Neural progenitor cell (in vitro differentiated cells): ENCODE measurements around the gene MAPK12. TPM values are rescaled to one million over a fixed set of nuclear protein-coding genes. Genes with fewer than 3 reads are reported as not detected.

Experiments used
- DNase-seq: peaks from one replicate; pipeline ENCODE4 v3.0.0-alpha.2; 2016; ENCODE audit warnings: low spot score
- H2AFZ ChIP-seq: fragments of 200-600 bp; sonication (generic); replicated peaks from 2 replicates; pipeline ENCODE4 v1.6.1; 2016; ENCODE audit warnings: antibody characterized with exemption
- H3F3A ChIP-seq: fragments of 200-600 bp; sonication (generic); 2 replicates; pipeline ENCODE4 v1.6.1; 2016; ENCODE audit warnings: antibody characterized with exemption, low read depth
- H3K27ac ChIP-seq: fragments of 200-600 bp; sonication (generic); 2 replicates; pipeline ENCODE4 v1.5.1; 2016; ENCODE audit warnings: mild to moderate bottlenecking
- H3K27me3 ChIP-seq: fragments of 200-600 bp; sonication (generic); 2 replicates; pipeline ENCODE4 v1.6.1; 2016; ENCODE audit warnings: mild to moderate bottlenecking, moderate library complexity
- H3K36me3 ChIP-seq: fragments of 200-600 bp; sonication (generic); 2 replicates; pipeline ENCODE4 v1.5.1; 2016
- H3K4me1 ChIP-seq: fragments of 200-600 bp; sonication (generic); 2 replicates; pipeline ENCODE4 v1.6.1; 2016; ENCODE audit warnings: mixed run types
- H3K4me2 ChIP-seq: fragments of 200-600 bp; sonication (generic); 2 replicates; pipeline ENCODE4 v1.6.1; 2016
- H3K4me3 ChIP-seq: fragments of 200-600 bp; sonication (generic); 2 replicates; pipeline ENCODE4 v1.5.1; 2016
- H3K79me2 ChIP-seq: fragments of 200-600 bp; sonication (generic); 2 replicates; pipeline ENCODE4 v1.6.1; 2016; ENCODE audit warnings: low read depth
- H3K9ac ChIP-seq: fragments of 200-600 bp; sonication (generic); 2 replicates; pipeline ENCODE4 v1.6.1; 2016
- H3K9me3 ChIP-seq: fragments of 200-600 bp; sonication (generic); 2 replicates; pipeline ENCODE4 v1.5.1; 2016; ENCODE audit warnings: low read depth
- H4K20me1 ChIP-seq: fragments of 200-600 bp; sonication (generic); 2 replicates; pipeline ENCODE4 v1.6.1; 2016; ENCODE audit warnings: low read depth
- H3K27ac Mint-ChIP-seq: 3 replicates; pipeline ENCODE4 v1.8.0; 2021; ENCODE audit warnings: mixed read lengths
- H3K27me3 Mint-ChIP-seq: 2 replicates; pipeline ENCODE4 v1.8.0; 2022; ENCODE audit warnings: low read depth, mild to moderate bottlenecking, inconsistent platforms, moderate library complexity, mixed read lengths; ENCODE audit not compliant: insufficient read depth
- H3K36me3 Mint-ChIP-seq: 3 replicates; pipeline ENCODE4 v1.8.0; 2021; ENCODE audit warnings: mixed read lengths
- H3K4me1 Mint-ChIP-seq: 3 replicates; pipeline ENCODE4 v1.8.0; 2021; ENCODE audit warnings: mixed read lengths
- H3K4me3 Mint-ChIP-seq: 3 replicates; pipeline ENCODE4 v1.8.0; 2021; ENCODE audit warnings: mild to moderate bottlenecking, moderate library complexity, mixed read lengths
- H3K9me3 Mint-ChIP-seq: 3 replicates; pipeline ENCODE4 v1.8.0; 2020; ENCODE audit warnings: mixed read lengths
- EZH2 ChIP-seq: fragments of 200-600 bp; sonication (generic); IDR thresholded peaks from 2 replicates; pipeline ENCODE4 v1.6.1; 2017; ENCODE audit warnings: antibody characterized with exemption, mild to moderate bottlenecking, moderate library complexity
- EZH2phosphoT487 ChIP-seq: fragments of 200-600 bp; sonication (generic); IDR thresholded peaks from 2 replicates; pipeline ENCODE4 v1.6.1; 2017; ENCODE audit warnings: antibody characterized with exemption
- total RNA-seq: library from RNA; depleted of rRNA; stranded (reverse); fragments of >200 nt; gene quantifications from 2 replicates; pipeline ENCODE4 v1.2.3, GENCODE V29; 2015; ENCODE audit warnings: low replicate concordance
- TF ChIP-seq, protein P1 (sequence below): fragments of 200-600 bp; sonication (generic); IDR thresholded peaks from 2 replicates; pipeline ENCODE4 v1.5.1; 2017; ENCODE audit warnings: antibody characterized with exemption, mild to moderate bottlenecking

The MAPK12 gene
- total RNA-seq, 1 donor from 2014 or later: 18.7 TPM

DNA sequence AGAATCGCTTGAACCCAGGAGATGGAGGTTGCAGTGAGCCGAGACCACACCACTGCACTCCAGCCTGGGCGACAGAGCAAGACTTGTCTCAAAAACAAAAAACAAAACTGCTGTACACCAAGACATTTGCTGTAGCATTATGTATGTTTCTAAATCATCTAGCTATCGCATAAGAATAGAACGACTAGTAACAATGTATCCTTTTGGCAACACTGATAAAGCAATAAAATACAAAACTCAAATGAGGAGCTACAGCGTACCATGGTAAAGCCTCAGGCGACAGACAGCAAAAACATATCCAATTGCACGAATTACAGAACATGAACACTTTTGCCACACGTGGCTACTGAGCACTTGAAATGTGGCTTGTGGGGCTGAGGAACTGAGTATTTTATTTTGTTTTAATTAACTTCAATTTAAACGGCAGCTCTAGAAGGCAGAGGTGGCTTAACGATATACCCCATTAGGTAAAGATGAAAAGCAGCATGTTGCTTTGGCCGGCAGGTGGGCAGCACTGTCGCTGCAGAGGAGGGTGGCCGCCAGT is 19.0 kb downstream of the MAPK12 start:
- H3K4me1 Mint-ChIP-seq: peaks cover 35% of the 10 kb centered on the region
- Histone ChIP-seq H3K4me3 (peak overlapping the region; percentile 94), H3K9me3 (no peaks in the 10 kb centered on the region), H3K27ac (no peak overlapping the region), H3K9ac (no peak overlapping the region), H3F3A (peaks cover 18% of the 10 kb centered on the region), H3K4me1 (peaks cover 13% of the 10 kb centered on the region), H2AFZ (no peak overlapping the region), H4K20me1 (peaks cover 53% of the 10 kb centered on the region), H3K27me3 (no peaks in the 10 kb centered on the region), H3K4me2 (peak overlapping the region; percentile 93), H3K79me2 (peaks cover 58% of the 10 kb centered on the region), H3K36me3 (no peaks in the 10 kb centered on the region)
- no peaks in the 10 kb centered on the region for H3K9me3 Mint-ChIP-seq
- no peak overlapping the region for H3K27ac Mint-ChIP-seq
- DNase-seq: no peak
- peaks cover 2% of the 10 kb centered on the region for H3K27me3 Mint-ChIP-seq
- H3K36me3 Mint-ChIP-seq: peaks cover 4% of the 10 kb centered on the region
- TF ChIP-seq EZH2phosphoT487 (no peak), EZH2 (no peak)
- TF ChIP-seq, protein P1, sequence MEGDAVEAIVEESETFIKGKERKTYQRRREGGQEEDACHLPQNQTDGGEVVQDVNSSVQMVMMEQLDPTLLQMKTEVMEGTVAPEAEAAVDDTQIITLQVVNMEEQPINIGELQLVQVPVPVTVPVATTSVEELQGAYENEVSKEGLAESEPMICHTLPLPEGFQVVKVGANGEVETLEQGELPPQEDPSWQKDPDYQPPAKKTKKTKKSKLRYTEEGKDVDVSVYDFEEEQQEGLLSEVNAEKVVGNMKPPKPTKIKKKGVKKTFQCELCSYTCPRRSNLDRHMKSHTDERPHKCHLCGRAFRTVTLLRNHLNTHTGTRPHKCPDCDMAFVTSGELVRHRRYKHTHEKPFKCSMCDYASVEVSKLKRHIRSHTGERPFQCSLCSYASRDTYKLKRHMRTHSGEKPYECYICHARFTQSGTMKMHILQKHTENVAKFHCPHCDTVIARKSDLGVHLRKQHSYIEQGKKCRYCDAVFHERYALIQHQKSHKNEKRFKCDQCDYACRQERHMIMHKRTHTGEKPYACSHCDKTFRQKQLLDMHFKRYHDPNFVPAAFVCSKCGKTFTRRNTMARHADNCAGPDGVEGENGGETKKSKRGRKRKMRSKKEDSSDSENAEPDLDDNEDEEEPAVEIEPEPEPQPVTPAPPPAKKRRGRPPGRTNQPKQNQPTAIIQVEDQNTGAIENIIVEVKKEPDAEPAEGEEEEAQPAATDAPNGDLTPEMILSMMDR: no peak
- peak overlapping the region; percentile 100 for H3K4me3 Mint-ChIP-seq

DNA sequence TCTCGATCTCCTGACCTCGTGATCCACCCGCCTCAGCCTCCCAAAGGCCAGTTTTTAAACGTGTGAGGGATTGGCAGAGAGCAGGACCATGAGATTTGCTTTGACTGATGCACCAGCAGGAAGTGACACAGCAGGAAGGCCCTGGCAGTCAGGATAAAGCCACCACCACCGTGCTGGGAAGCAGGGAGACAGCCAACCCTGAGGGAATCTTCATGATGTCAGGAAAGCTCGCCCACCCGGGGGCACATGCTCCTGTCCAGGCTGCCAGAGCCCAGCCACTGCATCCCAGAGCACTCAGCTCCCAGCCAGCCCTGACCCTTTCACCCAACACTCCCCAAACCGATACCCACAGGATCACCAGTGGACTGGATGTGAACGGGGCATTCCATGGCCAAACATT is 22.7 kb downstream of the MAPK12 start:
- Histone ChIP-seq H3K4me3 (no peak overlapping the region), H4K20me1 (peaks cover 49% of the 10 kb centered on the region), H3K9ac (no peak overlapping the region), H2AFZ (no peak overlapping the region), H3K4me2 (no peak overlapping the region), H3K4me1 (peaks cover 9% of the 10 kb centered on the region), H3K27me3 (no peaks in the 10 kb centered on the region), H3K9me3 (no peaks in the 10 kb centered on the region), H3K36me3 (no peaks in the 10 kb centered on the region), H3K27ac (no peak overlapping the region), H3K79me2 (peaks cover 53% of the 10 kb centered on the region), H3F3A (peaks cover 12% of the 10 kb centered on the region)
- TF ChIP-seq EZH2phosphoT487: no peak
- TF ChIP-seq, protein P1: no peak
- TF ChIP-seq EZH2: no peak
- peaks cover 3% of the 10 kb centered on the region for H3K9me3 Mint-ChIP-seq
- H3K27me3 Mint-ChIP-seq: peaks cover 6% of the 10 kb centered on the region
- no peak overlapping the region for H3K4me3 Mint-ChIP-seq
- H3K4me1 Mint-ChIP-seq: peaks cover 33% of the 10 kb centered on the region
- peaks cover 14% of the 10 kb centered on the region for H3K36me3 Mint-ChIP-seq
- no peak for DNase-seq
- H3K27ac Mint-ChIP-seq: no peak overlapping the region

DNA sequence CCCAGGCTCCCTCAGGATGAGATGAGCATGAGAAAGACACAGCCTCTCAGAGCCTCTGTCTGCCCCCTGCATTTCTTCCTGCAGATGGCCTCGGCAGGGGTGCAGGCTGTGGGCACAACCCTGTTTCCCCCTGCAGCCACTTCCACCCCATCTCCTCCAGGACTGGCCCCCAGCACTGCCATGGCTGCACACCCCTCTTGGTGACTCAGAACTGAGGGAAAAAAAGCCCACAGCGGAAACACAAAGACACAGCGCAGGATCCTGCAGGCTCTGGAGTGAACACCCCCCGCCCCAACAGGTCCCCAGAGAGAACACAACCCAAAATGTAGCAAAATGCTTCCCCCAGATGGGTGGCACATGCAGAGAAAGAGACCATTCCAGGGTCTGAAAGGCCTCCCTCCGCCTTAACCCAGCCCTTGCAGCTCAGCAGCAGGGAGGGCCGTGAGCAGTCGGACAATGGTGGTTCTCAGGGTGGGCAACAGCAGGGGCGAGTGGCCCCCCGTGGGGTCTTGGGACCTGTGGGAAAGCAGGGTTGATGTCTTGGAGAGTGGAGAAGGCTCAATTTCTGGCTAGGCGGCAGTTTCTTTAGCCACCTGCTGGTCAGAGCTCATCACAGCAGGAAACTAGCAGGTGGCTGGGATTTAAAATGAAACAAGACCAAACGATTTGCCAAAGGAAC is 24.6 kb downstream of the MAPK12 start:
- peak; percentile 31 for DNase-seq
- Mint-ChIP-seq H3K4me1 (peaks cover 22% of the 10 kb centered on the region), H3K9me3 (peaks cover 3% of the 10 kb centered on the region), H3K4me3 (no peak overlapping the region), H3K36me3 (peaks cover 19% of the 10 kb centered on the region), H3K27ac (peak overlapping the region; percentile 53), H3K27me3 (peaks cover 6% of the 10 kb centered on the region)
- Histone ChIP-seq H3K9ac (no peak overlapping the region), H3K4me2 (no peak overlapping the region), H3K4me3 (no peak overlapping the region), H3K36me3 (no peaks in the 10 kb centered on the region), H3K79me2 (peaks cover 35% of the 10 kb centered on the region), H3K9me3 (no peaks in the 10 kb centered on the region), H4K20me1 (peaks cover 32% of the 10 kb centered on the region), H3K27me3 (no peaks in the 10 kb centered on the region), H3K4me1 (no peaks in the 10 kb centered on the region), H3F3A (peaks cover 9% of the 10 kb centered on the region), H3K27ac (no peak overlapping the region), H2AFZ (no peak overlapping the region)
- no peak for TF ChIP-seq EZH2
- TF ChIP-seq, protein P1: peak; percentile 53
